Measurements from ENCODE around the gene ACTRT2. TPM values are rescaled to one million over a fixed set of nuclear protein-coding genes. Genes with fewer than 3 reads are reported as not detected.

ACTRT2 gene
- polyA plus RNA-seq, 1 of the 3 experiments (the other 2 are of a cell fraction): not detected

DNA sequence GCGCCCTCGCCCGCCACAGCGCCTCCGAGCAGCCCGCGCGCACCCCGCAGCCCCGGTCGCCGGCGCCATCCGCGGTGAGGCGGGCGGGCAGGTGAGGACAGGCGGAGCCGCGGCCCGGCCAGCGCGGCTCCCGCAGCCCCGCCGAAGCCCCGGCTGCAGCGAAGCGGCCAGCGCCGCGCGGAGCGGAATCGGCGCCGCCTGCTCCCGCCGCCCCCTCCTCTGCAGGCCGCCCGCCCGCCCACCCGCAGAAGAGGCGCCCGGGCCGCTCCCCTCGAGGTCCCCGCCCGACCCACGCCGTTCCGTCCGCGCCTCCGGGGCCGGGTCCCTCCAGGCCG lies 49.0 kb downstream of the ACTRT2 start (continued):
- TF ChIP-seq, protein P1, sequence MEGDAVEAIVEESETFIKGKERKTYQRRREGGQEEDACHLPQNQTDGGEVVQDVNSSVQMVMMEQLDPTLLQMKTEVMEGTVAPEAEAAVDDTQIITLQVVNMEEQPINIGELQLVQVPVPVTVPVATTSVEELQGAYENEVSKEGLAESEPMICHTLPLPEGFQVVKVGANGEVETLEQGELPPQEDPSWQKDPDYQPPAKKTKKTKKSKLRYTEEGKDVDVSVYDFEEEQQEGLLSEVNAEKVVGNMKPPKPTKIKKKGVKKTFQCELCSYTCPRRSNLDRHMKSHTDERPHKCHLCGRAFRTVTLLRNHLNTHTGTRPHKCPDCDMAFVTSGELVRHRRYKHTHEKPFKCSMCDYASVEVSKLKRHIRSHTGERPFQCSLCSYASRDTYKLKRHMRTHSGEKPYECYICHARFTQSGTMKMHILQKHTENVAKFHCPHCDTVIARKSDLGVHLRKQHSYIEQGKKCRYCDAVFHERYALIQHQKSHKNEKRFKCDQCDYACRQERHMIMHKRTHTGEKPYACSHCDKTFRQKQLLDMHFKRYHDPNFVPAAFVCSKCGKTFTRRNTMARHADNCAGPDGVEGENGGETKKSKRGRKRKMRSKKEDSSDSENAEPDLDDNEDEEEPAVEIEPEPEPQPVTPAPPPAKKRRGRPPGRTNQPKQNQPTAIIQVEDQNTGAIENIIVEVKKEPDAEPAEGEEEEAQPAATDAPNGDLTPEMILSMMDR (IDR thresholded peaks at IDR 0.05): no peak
- no peak for TF ChIP-seq JUND (IDR thresholded peaks at IDR 0.05)
- TF ChIP-seq NRF1 (IDR thresholded peaks at IDR 0.05; ENCODE audit: low read depth, low read length): no peak
- no peak for TF ChIP-seq SMC3 (IDR thresholded peaks at IDR 0.05; ENCODE audit: low read depth, low read length)
- no peak for TF ChIP-seq CHD2 (IDR thresholded peaks at IDR 0.05; ENCODE audit: low read length, partially characterized antibody)
- no peak for TF ChIP-seq TAF1 (IDR thresholded peaks at IDR 0.05; ENCODE audit: borderline replicate concordance, low read depth, low read length)

DNA sequence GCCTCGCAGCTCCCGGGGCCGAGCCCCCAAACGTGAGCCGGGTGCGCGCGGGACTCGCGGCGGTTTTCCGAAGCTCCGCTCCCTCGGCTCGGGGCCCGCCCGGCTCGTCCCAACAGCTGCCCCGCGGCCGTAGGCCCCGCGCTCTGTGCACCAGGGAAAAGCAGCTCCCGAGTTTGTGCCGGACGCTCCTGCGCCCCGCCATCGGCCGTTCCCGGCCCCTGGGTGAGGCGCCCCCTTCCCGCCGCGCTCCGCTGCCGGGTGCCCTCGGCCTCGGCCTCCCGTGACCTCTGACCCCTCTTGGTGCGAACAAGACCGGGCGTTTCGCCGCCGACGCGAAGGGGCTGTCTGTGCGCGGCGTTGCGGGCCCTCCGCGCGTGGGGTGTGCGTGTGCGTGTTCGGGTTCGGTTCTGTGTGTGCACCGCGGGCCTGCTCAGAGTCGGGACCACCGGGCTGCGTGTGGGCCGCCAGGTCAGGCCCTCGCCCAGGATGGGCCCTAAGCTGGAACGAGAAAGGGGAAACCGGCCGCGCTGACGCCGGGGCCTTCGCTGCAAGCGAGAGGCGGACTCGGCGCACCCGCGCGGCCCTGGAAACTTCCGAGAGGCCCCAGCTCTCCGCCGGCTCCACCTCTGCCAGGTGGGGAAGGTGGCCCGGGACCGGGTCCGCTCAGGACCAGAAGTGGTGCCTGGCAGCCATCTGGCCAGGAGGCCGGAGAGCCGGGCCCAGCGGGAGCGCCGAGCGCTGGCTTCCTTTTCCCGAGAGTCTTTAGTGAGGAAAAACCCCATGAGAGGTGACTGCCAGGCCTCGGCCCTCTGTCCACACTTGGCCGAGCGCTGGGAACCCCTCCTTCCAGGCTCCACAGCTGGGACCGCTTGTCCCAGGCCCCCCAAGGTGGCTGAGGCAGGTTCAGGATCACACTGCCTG lies 49.6 kb downstream of the ACTRT2 start:
- no peak for TF ChIP-seq FOXM1 (IDR thresholded peaks at IDR 0.05; ENCODE audit: low read depth)
- no peak for TF ChIP-seq NFIC (IDR thresholded peaks at IDR 0.05; ENCODE audit: borderline replicate concordance)
- no peak for TF ChIP-seq SMC3 (IDR thresholded peaks at IDR 0.05; ENCODE audit: low read depth, low read length)
- no peak for TF ChIP-seq GABPA (IDR thresholded peaks at IDR 0.05; ENCODE audit: low read depth)
- TF ChIP-seq EZH2phosphoT487 (IDR thresholded peaks at IDR 0.05; ENCODE audit: borderline replicate concordance, low read depth): no peak
- TF ChIP-seq JUND (IDR thresholded peaks at IDR 0.05): no peak
- TF ChIP-seq FOSL2 (IDR thresholded peaks at IDR 0.05; ENCODE audit: borderline replicate concordance, low read depth): no peak
- no peak for TF ChIP-seq FOXJ3 (CRISPR knock-in tag; IDR thresholded peaks at IDR 0.05)
- TF ChIP-seq, protein P2, sequence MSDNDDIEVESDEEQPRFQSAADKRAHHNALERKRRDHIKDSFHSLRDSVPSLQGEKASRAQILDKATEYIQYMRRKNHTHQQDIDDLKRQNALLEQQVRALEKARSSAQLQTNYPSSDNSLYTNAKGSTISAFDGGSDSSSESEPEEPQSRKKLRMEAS (IDR thresholded peaks at IDR 0.05; ENCODE audit: low read depth): no peak
- no peak for TF ChIP-seq RFX5 (IDR thresholded peaks at IDR 0.05; ENCODE audit: low read length)
- TF ChIP-seq, protein P3, sequence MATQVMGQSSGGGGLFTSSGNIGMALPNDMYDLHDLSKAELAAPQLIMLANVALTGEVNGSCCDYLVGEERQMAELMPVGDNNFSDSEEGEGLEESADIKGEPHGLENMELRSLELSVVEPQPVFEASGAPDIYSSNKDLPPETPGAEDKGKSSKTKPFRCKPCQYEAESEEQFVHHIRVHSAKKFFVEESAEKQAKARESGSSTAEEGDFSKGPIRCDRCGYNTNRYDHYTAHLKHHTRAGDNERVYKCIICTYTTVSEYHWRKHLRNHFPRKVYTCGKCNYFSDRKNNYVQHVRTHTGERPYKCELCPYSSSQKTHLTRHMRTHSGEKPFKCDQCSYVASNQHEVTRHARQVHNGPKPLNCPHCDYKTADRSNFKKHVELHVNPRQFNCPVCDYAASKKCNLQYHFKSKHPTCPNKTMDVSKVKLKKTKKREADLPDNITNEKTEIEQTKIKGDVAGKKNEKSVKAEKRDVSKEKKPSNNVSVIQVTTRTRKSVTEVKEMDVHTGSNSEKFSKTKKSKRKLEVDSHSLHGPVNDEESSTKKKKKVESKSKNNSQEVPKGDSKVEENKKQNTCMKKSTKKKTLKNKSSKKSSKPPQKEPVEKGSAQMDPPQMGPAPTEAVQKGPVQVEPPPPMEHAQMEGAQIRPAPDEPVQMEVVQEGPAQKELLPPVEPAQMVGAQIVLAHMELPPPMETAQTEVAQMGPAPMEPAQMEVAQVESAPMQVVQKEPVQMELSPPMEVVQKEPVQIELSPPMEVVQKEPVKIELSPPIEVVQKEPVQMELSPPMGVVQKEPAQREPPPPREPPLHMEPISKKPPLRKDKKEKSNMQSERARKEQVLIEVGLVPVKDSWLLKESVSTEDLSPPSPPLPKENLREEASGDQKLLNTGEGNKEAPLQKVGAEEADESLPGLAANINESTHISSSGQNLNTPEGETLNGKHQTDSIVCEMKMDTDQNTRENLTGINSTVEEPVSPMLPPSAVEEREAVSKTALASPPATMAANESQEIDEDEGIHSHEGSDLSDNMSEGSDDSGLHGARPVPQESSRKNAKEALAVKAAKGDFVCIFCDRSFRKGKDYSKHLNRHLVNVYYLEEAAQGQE (IDR thresholded peaks at IDR 0.05; ENCODE audit: low read depth, low read length): no peak
- TF ChIP-seq GATA2 (CRISPR knock-in tag; IDR thresholded peaks at IDR 0.05): no peak
- TF ChIP-seq ELF1 (IDR thresholded peaks at IDR 0.05): no peak
- TF ChIP-seq RCOR1 (IDR thresholded peaks at IDR 0.05; ENCODE audit: low read length): no peak
- no peak for TF ChIP-seq TAF1 (IDR thresholded peaks at IDR 0.05; ENCODE audit: borderline replicate concordance, low read depth, low read length)
- TF ChIP-seq RAD21 (IDR thresholded peaks at IDR 0.05; ENCODE audit: low read length): no peak
- TF ChIP-seq, protein P4, sequence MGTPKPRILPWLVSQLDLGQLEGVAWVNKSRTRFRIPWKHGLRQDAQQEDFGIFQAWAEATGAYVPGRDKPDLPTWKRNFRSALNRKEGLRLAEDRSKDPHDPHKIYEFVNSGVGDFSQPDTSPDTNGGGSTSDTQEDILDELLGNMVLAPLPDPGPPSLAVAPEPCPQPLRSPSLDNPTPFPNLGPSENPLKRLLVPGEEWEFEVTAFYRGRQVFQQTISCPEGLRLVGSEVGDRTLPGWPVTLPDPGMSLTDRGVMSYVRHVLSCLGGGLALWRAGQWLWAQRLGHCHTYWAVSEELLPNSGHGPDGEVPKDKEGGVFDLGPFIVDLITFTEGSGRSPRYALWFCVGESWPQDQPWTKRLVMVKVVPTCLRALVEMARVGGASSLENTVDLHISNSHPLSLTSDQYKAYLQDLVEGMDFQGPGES (IDR thresholded peaks at IDR 0.05; ENCODE audit: low read depth, low read length): no peak
- no peak for TF ChIP-seq TCF12 (IDR thresholded peaks at IDR 0.05)
- no peak for TF ChIP-seq MXI1 (IDR thresholded peaks at IDR 0.05; ENCODE audit: low read depth, low read length)
- Histone ChIP-seq H3K27me3 (ENCODE audit: insufficient read depth) (peaks cover 70% of the 10 kb centered on the region), H3K9ac (no peak overlapping the region), H2AFZ (ENCODE audit: low read depth) (no peak overlapping the region), H3K9me3 (no peaks in the 10 kb centered on the region), H4K20me1 (ENCODE audit: insufficient read depth) (no peaks in the 10 kb centered on the region), H3K27ac (ENCODE audit: low read depth in 2 of 2, low read length in 1 of 2) (no peak overlapping the region), H3K4me2 (no peak overlapping the region), H3K4me1 (ENCODE audit: control insufficient read depth in 1 of 2, insufficient read depth in 2 of 2, low read depth in 1 of 2, low read length in 1 of 2) (no peaks in the 10 kb centered on the region), H3K9me2 (no peaks in the 10 kb centered on the region), H3K36me3 (replicated peaks in 1 of 2; ENCODE audit: control insufficient read depth in 1 of 2, insufficient read depth in 2 of 2, low read length in 1 of 2) (no peaks in the 10 kb centered on the region), H3K79me2 (ENCODE audit: insufficient read depth) (no peaks in the 10 kb centered on the region), H3K4me3 (ENCODE audit: low read depth in 2 of 2, low read length in 1 of 2) (no peak overlapping the region), H3F3A (replicated peaks; ENCODE audit: insufficient read depth) (no peaks in the 10 kb centered on the region)
- DNase-seq: no peak
- 53% methylated on average over 16 of the region's 97 CpGs for WGBS (ENCODE audit: low lambda C conversion rate)
- POLR2A ChIA-PET: no interaction called here
- CTCF ChIA-PET: interaction anchor here (1.0 kb wide), 1 partner anchor 10 kb away, joined by 3 read pairs; no protein-coding TSS in a partner anchor

All from SK-N-SH (cell line).